Liver (tissue), 9 donors: Measurements from ENCODE around the gene PALM3. TPM values are rescaled to one million over a fixed set of nuclear protein-coding genes. Genes with fewer than 3 reads are reported as not detected.

Source experiments
- DNase-seq: peaks from one replicate; pipeline ENCODE4 v3.0.0-alpha.2; 2017; ENCODE audit warnings: low spot score
- H3K27ac ChIP-seq, 2 donors: one replicate each; pipeline ENCODE4 v1.7.0; 2013; ENCODE audit warnings: inconsistent platforms in 2 of 2, low read length in 2 of 2, control low read depth in 1 of 2, low read depth in 1 of 2, mild to moderate bottlenecking in 1 of 2
- H3K27me3 ChIP-seq, 4 donors: one replicate each; pipeline versions ENCODE4 v1.6.1 to v1.7.0; 2013; ENCODE audit warnings: low read length in 3 of 4, inconsistent platforms in 1 of 4, mild to moderate bottlenecking in 1 of 4, moderate library complexity in 1 of 4; ENCODE audit not compliant: control insufficient read depth in 4 of 4, insufficient read depth in 4 of 4
- H3K36me3 ChIP-seq, 4 donors: one replicate each; pipeline versions ENCODE4 v1.6.1 to v1.7.0; 2013; ENCODE audit warnings: low read length in 3 of 4, mild to moderate bottlenecking in 3 of 4, low read depth in 1 of 4, moderate library complexity in 1 of 4; ENCODE audit not compliant: control insufficient read depth in 4 of 4, insufficient read depth in 3 of 4
- H3K4me1 ChIP-seq, 4 donors: one replicate each; pipeline versions ENCODE4 v1.6.1 to v1.7.0; 2013; ENCODE audit warnings: low read length in 3 of 4, mild to moderate bottlenecking in 3 of 4, moderate library complexity in 1 of 4; ENCODE audit not compliant: control insufficient read depth in 4 of 4, insufficient read depth in 4 of 4
- H3K4me3 ChIP-seq, 3 donors: one replicate each; pipeline versions ENCODE4 v1.6.1 to v1.7.0; 2013; ENCODE audit warnings: low read length in 3 of 3, control low read depth in 1 of 3, low read depth in 1 of 3, mild to moderate bottlenecking in 1 of 3
- H3K9ac ChIP-seq, 2 donors: one replicate each; pipeline ENCODE4 v1.7.0; 2013; ENCODE audit warnings: low read length in 2 of 2, mild to moderate bottlenecking in 2 of 2, moderate library complexity in 2 of 2, control low read depth in 1 of 2, low read depth in 1 of 2
- H3K9me3 ChIP-seq, 4 donors: one replicate each; pipeline versions ENCODE4 v1.6.1 to v1.7.0; 2013; ENCODE audit warnings: low read length in 3 of 4; ENCODE audit not compliant: control insufficient read depth in 4 of 4
- EGR1 ChIP-seq, 2 donors: IDR thresholded peaks; 2 replicates each; pipeline ENCODE4 v1.6.1; 2016 to 2018; ENCODE audit warnings: antibody characterized with exemption in 2 of 2, low read depth in 2 of 2
- GABPA ChIP-seq, 2 donors: IDR thresholded peaks in 1 of 2; conservative IDR thresholded peaks in 1 of 2; 2 replicates each; pipeline ENCODE4 v1.6.1; 2016; ENCODE audit warnings: antibody characterized with exemption in 2 of 2, mild to moderate bottlenecking in 1 of 2, moderate library complexity in 1 of 2
- JUND ChIP-seq, 2 donors: IDR thresholded peaks; 2 replicates each; pipeline ENCODE4 v1.6.1; 2016; ENCODE audit warnings: antibody characterized with exemption in 2 of 2
- NR2F2 ChIP-seq: IDR thresholded peaks from 2 replicates; pipeline ENCODE4 v1.6.1; 2016; ENCODE audit warnings: antibody characterized with exemption
- RXRA ChIP-seq, 2 donors: IDR thresholded peaks; 2 replicates each; pipeline ENCODE4 v1.6.1; 2017 to 2018; ENCODE audit warnings: antibody characterized with exemption in 2 of 2, mild to moderate bottlenecking in 1 of 2
- SP1 ChIP-seq: IDR thresholded peaks from 2 replicates; pipeline ENCODE4 v1.6.1; 2018; ENCODE audit warnings: antibody characterized with exemption, mild to moderate bottlenecking
- ZBTB33 ChIP-seq: IDR thresholded peaks from 2 replicates; pipeline ENCODE4 v1.6.1; 2016; ENCODE audit warnings: antibody characterized with exemption
- WGBS: extraction: QIAGEN DNeasy Blood & Tissue Kit; methylation state at CpG from one replicate; pipeline ENCODE4 v1.1.7; 2013; 5-methylcytosine and 5-hydroxymethylcytosine counted together
- polyA plus RNA-seq, 2 donors: library from polyadenylated mRNA; stranded (reverse) in 1 of 2; unstranded in 1 of 2; fragments of 200-250 nt in 1 of 2; fragments of >200 nt in 1 of 2; fragmentation: Nextera tagmentation in 1 of 2; extraction: Ambion mirVana in 1 of 2; gene quantifications; one replicate each; pipeline versions ENCODE4 v1.2.1 to v1.2.3, GENCODE V29; 2013 to 2015
- total RNA-seq, 2 donors: library from RNA; depleted of rRNA; stranded (reverse); fragments of >200 nt; gene quantifications; one replicate each; pipeline ENCODE4 v1.2.3, GENCODE V29; 2014
- TF ChIP-seq, protein P1 (sequence below): fragments of 150-350 bp; IDR thresholded peaks from 2 replicates; pipeline ENCODE4 v1.5.1; 2017; ENCODE audit warnings: improper control_type of control experiment, low read depth, low read length; ENCODE audit not compliant: missing input control
- TF ChIP-seq, protein P2 (sequence below): IDR thresholded peaks from 2 replicates; pipeline ENCODE4 v1.6.1; 2016; ENCODE audit warnings: antibody characterized with exemption
- donor health status: healthy.
- donor health status: healthy.
- donor health status: healthy.
- donor health status: healthy.
- donor health status: healthy.

PALM3 gene
- total and polyA plus RNA-seq, 4 donors = 1.4 to 17.9 (median 5.9) TPM

GRCh38 chr19:14080887-14081796, 19.3 kb upstream of the PALM3 start (continued):
- TF ChIP-seq GABPA (IDR thresholded peaks at IDR 0.05 in 1 of 2, conservative IDR thresholded peaks at IDR 0.05 in 1 of 2) = peak; percentile 98
- TF ChIP-seq NR2F2 = peak; percentile 79
- peak; percentile 47 to 67 for TF ChIP-seq JUND (IDR thresholded peaks at IDR 0.05)

DNA sequence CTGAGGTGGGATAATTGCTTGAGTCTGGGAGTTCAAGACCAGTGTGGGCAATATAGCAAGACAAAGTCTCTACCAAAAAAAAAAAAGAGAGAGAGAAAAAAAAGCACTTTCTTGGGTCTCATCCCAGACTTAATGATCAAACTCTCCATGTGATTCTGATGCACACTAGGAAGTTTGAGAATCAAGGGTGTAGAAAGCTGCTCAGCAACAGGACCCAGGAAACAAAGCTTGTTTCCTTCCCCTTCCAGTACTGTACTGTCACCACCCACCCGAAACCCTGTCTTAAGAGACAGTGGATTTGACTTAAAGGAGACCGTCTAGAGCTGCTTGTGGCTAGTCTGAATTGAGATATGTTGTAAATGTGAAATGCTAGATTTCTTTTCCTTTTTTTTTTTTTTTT, 16.5 kb upstream of the PALM3 start:
- no peak overlapping the region for H3K27ac ChIP-seq
- no peak for DNase-seq

More for the DNA sequence above, 16.5 kb upstream of the PALM3 start:
- Histone ChIP-seq H3K9me3 (no peaks in the 10 kb centered on the region), H3K27me3 (no peaks in the 10 kb centered on the region), H3K4me3 (no peak overlapping the region), H3K36me3 (peaks cover 0 to under 1% (median 0%) of the 10 kb centered on the region in 4 donors), H3K4me1 (peaks cover 3 to 41% (median 27%) of the 10 kb centered on the region in 4 donors), H3K9ac (no peak overlapping the region)
- 76% methylated on average over 2 of the region's 2 CpGs for WGBS
- TF ChIP-seq GABPA (IDR thresholded peaks at IDR 0.05 in 1 of 2, conservative IDR thresholded peaks at IDR 0.05 in 1 of 2) (no peak), EGR1 (IDR thresholded peaks at IDR 0.05; ENCODE audit: low read depth in 2 of 2) (no peak), ZBTB33 (no peak), SP1 (no peak), RXRA (IDR thresholded peaks at IDR 0.05) (no peak)
- TF ChIP-seq, protein P1, sequence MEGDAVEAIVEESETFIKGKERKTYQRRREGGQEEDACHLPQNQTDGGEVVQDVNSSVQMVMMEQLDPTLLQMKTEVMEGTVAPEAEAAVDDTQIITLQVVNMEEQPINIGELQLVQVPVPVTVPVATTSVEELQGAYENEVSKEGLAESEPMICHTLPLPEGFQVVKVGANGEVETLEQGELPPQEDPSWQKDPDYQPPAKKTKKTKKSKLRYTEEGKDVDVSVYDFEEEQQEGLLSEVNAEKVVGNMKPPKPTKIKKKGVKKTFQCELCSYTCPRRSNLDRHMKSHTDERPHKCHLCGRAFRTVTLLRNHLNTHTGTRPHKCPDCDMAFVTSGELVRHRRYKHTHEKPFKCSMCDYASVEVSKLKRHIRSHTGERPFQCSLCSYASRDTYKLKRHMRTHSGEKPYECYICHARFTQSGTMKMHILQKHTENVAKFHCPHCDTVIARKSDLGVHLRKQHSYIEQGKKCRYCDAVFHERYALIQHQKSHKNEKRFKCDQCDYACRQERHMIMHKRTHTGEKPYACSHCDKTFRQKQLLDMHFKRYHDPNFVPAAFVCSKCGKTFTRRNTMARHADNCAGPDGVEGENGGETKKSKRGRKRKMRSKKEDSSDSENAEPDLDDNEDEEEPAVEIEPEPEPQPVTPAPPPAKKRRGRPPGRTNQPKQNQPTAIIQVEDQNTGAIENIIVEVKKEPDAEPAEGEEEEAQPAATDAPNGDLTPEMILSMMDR = no peak
- TF ChIP-seq, protein P2, sequence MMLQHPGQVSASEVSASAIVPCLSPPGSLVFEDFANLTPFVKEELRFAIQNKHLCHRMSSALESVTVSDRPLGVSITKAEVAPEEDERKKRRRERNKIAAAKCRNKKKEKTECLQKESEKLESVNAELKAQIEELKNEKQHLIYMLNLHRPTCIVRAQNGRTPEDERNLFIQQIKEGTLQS = no peak
